ENCODE data around the gene ABCF1.
"Not testable (repeated sequence)": the region's sequence is repeated elsewhere in the genome, so short reads cannot be mapped to it uniquely, and the experiment has no call there.

ABCF1 gene

GRCh38 chr6:30571075-30571761 is at the start of gene ABCF1:
Gene ABCF1 (plus strand): TSS chr6:30571442. CDS start chr6:30571488, 46 bp downstream.
- DNase-seq, result peak; percentile 91

GRCh38 chr6:30521952-30522351 is 49.3 kb upstream of the ABCF1 start:
- DNase-seq, result not testable (repeated sequence)

- not testable (repeated sequence) for DNase-seq
These were observed 44.8 kb upstream of the ABCF1 start for GRCh38 chr6:30526444-30526843.

GRCh38 chr6:30529349-30529875 is 41.8 kb upstream of the ABCF1 start:
- DNase-seq, result not testable (repeated sequence)

- DNase-seq, result no peak
These were observed 41.2 kb upstream of the ABCF1 start for GRCh38 chr6:30530014-30530413.

- DNase-seq, result no peak
These were observed 37.6 kb upstream of the ABCF1 start for GRCh38 chr6:30533460-30534294.

GRCh38 chr6:30537931-30538330 is 33.3 kb upstream of the ABCF1 start:
- no peak for DNase-seq

GRCh38 chr6:30541515-30542403 is 29.5 kb upstream of the ABCF1 start:
- peak; percentile 77 for DNase-seq

GRCh38 chr6:30542404-30542725 is 28.9 kb upstream of the ABCF1 start:
- no peak for DNase-seq

- DNase-seq, result no peak
These were observed 28.3 kb upstream of the ABCF1 start for GRCh38 chr6:30542915-30543314.

GRCh38 chr6:30543821-30544220 is 27.4 kb upstream of the ABCF1 start:
- no peak for DNase-seq

GRCh38 chr6:30544666-30545272 is 26.5 kb upstream of the ABCF1 start:
- peak; percentile 43 for DNase-seq

- no peak for DNase-seq
These were observed 23.8 kb upstream of the ABCF1 start for GRCh38 chr6:30547454-30547853.

GRCh38 chr6:30548375-30548774 is 22.9 kb upstream of the ABCF1 start:
- DNase-seq, result no peak

- no peak for DNase-seq
These were observed 16.8 kb upstream of the ABCF1 start for GRCh38 chr6:30554404-30554803.

- DNase-seq, result peak; percentile 20
These were observed 16.1 kb upstream of the ABCF1 start for GRCh38 chr6:30554962-30555815.

GRCh38 chr6:30555816-30556065 is 15.5 kb upstream of the ABCF1 start:
- no peak for DNase-seq

- peak; percentile 82 for DNase-seq
These were observed 15.0 kb upstream of the ABCF1 start, which contains the start of gene GNL1 for GRCh38 chr6:30556066-30556905. Gene GNL1 (minus strand): TSS chr6:30556489. CDS start chr6:30556203, 286 bp downstream.

- peak; percentile 93 for DNase-seq
These were observed 14.1 kb upstream of the ABCF1 start, which contains the start of gene PRR3 for GRCh38 chr6:30556906-30557682. Gene PRR3 (plus strand): TSS chr6:30557295. CDS start chr6:30557345, 50 bp downstream.

- no peak for DNase-seq
These were observed 13.6 kb upstream of the ABCF1 start for GRCh38 chr6:30557683-30557981.

Measured in DMS79 treated with DMSO at 0.1 percent for 48 hours (cell line).